HG02759 (cell line): ENCODE measurements around the gene EIF3F.
A peak's percentile ranks its signal among the peaks of the same experiment; 100 is the strongest.

Experiments used
- ATAC-seq: cut with Tn5 transposase; IDR thresholded peaks from one replicate; pipeline ENCODE4 v1.9.1; 2021; ENCODE audit warnings: mild to moderate bottlenecking, moderate library complexity; ENCODE audit not compliant: unreplicated experiment

EIF3F gene, protein sequence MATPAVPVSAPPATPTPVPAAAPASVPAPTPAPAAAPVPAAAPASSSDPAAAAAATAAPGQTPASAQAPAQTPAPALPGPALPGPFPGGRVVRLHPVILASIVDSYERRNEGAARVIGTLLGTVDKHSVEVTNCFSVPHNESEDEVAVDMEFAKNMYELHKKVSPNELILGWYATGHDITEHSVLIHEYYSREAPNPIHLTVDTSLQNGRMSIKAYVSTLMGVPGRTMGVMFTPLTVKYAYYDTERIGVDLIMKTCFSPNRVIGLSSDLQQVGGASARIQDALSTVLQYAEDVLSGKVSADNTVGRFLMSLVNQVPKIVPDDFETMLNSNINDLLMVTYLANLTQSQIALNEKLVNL

DNA sequence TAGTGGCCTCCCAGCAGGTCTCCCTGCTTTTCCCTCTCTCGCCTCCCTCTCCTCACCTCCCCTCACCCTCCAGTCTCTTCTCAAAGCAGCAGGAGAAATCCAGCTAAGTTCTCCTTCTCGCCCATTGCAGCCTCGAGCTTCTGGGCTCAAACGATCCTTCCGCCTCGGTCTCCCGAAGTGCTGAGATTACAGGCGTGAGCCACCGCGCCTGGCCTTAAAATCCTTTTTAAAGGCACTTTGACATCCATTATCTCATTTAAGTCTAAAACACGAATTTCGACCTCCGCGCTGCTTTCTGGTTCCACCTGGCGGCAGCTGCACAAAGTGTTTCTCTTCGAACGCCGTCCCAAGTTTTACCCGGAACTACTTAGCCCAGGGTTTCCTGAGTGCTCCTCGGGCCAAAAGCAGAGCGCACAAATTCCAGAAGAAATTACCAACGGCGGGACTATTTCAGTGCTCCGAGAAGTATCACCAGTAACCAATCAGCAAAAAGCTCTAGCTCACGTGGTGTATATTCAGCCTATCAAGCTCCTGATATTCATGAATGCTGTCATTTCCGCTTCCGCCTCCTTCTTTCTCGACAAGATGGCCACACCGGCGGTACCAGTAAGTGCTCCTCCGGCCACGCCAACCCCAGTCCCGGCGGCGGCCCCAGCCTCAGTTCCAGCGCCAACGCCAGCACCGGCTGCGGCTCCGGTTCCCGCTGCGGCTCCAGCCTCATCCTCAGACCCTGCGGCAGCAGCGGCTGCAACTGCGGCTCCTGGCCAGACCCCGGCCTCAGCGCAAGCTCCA lies at the start of gene EIF3F:
Gene EIF3F (plus strand): TSS at position 570 of the 792 bp plus-strand sequence. CDS start 16 bp downstream, at position 586.
- ATAC-seq = peak; percentile 90

DNA sequence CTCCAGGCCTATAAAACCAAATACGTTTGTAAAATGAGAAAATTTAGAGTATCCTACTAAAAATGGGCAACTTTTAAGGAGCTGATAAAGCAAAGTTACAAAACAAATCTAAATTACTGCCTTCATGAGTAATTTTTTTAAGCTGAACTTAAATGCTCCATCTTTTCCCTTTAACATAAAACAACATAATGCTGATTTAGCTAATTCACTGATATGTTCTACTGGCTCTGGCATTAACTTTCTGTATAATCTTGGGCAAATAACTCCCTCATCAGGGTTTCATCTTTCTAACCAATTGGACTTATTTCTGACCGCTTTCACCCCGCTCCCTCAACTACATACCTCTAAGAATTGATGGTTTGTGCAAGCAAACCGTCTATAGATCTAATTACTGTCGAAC lies 46.0 kb upstream of the EIF3F start:
- no peak for ATAC-seq

DNA sequence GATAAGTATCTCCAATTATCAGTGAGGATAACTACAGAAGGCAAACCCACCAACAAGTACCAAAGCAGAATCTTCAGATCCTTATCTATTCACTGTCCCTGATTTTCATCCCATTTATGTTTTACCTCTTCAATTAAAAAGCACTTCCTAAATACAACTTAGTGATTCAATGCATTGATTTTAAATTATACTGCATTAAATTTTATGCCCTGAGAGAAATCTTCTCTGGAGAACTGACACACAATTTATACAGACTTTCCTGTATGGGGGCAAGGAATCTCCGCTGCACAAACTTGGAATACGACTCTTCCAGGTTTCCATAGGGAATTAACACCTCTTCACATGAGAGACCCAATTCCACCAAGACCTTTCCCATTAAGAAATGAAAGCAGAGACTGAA lies 45.5 kb upstream of the EIF3F start, which contains the start of gene OR10A3:
Gene OR10A3 (minus strand): TSS at position 101 of the 400 bp plus-strand sequence. CDS start 2,188 bp downstream, outside the sequence.
- no peak for ATAC-seq

DNA sequence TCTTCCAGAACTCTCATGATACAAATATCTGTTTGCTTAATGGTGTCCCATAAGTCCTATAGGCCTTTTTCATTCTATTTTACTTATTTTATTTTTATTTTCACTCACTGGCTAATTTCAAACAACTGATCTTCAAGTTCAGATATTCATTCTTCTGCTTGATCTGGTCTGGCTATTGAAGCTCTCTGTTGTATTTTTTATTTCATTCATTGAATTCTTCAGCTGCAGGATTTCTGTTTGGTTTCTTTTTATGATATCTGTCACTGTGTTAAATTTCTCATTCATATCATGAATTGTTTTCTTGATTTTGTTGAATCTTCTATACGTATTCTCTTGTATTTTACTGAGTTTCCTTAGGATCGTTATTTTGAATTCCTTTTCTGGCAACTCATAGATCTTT lies 43.0 kb upstream of the EIF3F start:
- no peak for ATAC-seq

DNA sequence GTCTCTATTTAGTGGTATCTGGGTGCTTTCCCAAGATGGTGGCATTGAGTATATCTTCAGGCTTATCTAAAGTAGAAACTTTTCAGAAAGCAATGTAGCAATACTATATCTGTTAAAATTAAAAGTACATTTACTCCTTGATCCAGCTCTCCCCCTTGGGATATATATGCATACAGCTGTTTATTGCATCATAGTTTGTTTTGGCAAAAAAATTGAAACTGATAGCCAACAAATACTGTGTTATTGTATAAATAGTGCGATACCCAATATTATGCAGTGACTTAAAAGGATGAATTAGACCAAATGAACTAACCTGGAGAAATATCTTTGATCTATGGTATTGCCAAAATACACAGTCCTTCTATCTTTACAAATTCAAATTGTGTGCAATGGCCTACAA lies 37.2 kb upstream of the EIF3F start:
- ATAC-seq = no peak

DNA sequence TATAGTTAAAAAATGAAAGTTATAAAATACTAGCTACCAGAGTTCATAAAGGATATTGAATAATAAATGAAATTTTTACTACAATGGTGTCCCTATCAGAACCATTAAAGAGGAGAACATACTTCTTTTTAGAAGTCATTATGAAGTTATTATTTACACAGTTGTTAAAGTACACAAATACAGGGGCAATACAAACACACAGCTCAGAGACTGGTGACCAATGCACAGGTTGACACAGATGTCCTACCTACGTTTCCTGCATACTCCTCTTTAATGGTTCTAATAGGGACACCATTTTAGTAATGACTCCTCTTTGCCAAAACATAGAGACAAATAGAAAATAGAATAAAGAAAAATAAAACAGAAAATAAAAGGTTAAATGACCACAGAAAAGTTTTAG lies 31.9 kb upstream of the EIF3F start:
- ATAC-seq = no peak

DNA sequence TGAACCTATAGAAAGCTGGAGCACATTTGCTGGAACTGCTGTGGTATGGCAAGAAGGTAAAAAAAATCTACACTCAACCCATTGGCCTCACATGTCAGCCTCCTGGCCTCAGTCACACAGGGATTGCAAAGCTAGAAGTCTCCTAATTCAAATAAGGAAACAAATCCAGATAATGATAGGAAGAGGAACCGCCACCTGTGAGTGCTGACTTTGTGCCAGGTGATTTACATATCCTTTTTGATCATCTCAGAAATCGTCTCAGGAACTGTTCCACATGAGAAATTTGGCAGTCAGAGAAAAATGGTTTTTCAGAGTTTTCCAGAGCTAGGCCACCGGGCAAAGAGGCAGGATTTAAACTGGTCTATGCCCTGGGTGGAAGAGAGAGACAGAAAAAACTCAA lies 22.9 kb upstream of the EIF3F start:
- ATAC-seq = no peak

DNA sequence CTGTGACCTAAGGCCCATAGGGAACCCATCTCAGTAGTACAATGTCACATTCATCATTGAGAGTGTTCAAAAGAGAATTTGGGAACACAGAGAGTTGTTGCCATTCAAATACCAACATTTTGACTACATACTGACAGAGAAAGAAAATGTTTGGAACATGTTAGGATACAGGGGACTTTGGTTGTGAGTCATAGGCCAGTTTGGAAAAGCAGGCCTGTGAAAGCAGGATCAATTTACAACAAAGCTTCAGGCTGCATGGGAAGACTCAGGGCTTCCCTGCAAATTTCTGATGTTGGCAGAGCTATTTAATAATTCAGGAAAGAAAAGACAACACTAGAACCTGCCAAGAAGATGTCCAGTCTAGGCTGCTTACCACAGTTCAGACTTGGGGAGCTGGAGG lies 22.3 kb upstream of the EIF3F start:
- ATAC-seq = no peak

DNA sequence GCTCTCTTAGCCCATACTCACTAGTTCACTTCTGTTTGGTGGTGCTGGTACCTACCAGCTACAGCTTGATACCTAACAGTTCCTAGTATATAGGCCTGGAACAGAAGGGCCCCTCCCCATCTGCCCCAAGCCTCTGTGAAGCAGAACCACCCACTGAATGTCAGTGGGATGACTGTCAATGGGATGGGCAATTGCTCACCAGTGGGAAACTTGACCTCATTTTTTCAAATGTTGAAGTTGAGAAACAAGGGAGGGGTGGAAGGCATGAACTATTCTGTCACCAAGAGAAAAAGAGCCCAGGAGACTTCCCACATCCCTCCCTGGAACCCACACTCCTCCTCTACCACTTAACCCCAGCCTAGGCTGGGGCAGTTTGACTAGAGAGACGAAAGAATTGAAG lies 21.8 kb upstream of the EIF3F start, which contains the start of gene NLRP10:
Gene NLRP10 (minus strand): TSS at position 62 of the 400 bp plus-strand sequence. CDS start 1,952 bp downstream, outside the sequence.
- ATAC-seq = no peak

DNA sequence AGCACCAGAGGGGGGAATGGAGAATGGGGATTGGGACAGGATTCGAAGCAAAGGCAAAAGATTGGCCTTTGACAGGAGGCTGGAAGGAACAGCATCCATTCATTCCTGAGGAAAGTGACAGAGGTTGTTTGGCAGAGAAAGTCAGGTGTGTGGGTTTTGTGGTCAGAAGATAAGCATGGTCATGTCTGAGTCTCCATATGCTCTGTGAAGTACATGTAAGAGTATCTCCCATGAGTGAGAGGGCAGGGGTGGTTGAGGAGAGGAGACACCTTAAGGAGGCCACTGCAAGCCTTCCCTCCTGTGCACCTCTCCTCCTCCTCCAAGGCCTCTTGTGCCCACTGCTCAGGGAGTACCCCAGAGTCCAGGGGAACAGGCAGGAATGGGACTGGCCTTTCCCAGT lies 20.0 kb upstream of the EIF3F start:
- no peak for ATAC-seq

DNA sequence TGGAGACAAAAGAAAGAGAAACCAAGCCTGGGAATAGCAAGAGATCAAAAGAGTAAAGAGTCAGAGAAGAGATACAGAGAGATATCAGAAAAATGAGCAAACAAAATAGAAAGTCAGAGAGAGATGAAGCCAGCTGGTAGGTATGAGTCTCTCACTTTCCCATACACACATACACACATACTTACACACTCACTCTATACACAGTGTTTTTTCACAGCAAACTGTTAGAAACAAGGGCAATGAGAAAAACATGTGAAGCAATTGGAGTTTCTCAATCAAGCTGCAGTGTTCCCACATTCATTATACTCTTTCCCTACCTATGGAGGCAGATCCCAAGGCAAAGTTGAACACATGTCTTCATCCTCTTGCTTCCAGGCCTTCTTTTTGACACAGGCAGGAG lies 19.3 kb upstream of the EIF3F start:
- no peak for ATAC-seq

DNA sequence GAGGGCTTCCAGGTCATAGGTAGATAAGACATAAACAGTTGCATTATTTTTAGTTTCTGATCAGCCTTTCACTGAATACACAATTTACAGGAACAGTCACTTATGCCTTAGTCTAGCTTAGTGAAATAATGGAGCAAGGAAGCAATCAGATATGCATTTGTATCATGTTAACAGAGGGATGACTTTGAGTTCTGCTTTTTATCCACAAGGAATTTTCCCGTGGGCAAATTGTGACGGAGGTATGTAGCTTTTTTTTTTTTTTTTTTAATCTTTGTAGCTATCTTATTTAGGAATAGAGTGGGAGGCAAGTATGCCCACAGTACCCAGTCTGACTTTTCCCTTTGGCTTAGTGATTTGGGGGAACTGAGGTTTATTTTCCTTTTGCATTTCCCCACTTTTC lies 18.5 kb upstream of the EIF3F start:
- no peak for ATAC-seq

DNA sequence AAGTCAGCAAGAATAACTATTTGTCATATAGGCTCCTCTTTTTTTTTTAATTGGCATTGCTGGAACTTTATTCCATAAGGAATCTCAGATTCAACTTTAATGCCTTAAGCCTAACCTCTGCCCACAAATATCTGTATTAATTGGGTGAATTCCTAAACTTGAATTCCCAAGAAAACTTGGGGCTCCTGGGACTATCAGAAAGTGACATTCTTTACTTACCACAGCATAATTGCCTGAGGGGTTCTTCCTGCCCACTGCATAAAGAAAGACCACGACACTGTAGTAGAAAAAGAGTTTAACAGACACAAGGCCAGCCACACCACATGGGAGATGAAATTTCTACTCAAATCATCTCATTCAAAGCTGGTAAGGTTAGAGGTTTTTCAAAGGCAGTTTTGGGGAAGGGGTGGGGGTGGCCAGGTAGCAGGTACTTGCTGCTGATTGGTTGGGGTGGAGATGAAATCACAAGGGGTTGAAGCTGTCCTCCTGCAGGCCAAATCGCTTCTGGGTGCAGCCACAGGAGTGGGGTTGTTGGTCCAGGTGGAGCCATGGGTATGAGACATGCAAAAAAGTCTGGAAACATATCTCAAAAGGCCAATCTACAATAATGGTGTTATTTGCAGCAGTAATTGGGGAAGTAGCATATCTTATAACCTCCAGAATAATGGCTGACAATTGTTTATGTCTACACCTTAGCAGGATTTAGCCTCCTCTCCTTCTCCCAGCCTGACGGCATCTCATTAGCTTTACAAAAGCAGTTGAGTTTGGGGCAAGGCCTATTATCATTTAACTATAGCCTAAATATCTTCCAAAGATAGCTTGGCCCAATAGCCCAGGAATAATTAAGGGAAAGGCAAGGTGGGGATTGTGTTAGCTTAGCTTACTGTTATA lies 17.1 kb upstream of the EIF3F start:
- ATAC-seq = no peak

DNA sequence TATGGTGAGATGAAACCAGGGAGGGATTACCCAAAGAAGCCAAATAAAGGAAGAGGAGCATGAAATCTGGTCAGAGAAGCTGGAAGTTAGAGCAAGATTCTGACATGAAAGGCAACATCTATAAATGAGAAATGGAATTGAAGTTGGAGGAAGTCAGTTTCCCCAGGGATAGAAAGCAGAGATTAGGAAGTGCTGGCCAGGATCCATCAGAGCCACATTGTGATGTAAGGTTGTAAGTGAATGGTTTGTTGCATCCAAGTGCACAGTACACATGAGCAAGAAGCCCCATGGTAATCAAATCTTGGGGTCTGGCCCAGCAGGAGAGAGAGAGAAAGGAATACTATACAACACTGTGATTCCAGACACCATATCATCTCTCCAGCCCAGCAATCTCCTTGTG lies 15.3 kb upstream of the EIF3F start:
- no peak for ATAC-seq

DNA sequence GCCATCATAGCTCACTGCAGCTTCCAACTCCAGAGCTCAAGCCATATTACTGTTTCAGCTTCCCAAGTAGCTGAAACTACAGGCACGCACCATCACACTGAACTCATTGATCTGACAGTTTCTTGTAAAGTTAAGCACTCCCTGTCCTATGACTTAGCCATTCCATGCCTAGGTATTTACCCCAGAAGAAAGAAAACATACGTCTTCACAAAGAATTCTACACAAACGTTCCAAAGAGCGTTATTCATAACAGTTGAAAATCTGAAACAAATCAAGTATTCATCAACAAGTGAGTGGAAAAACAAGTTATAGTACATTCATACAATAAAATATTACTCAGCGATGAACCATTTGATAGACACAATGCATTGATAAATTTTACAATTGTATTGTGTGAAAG lies 14.1 kb upstream of the EIF3F start:
- ATAC-seq = no peak

DNA sequence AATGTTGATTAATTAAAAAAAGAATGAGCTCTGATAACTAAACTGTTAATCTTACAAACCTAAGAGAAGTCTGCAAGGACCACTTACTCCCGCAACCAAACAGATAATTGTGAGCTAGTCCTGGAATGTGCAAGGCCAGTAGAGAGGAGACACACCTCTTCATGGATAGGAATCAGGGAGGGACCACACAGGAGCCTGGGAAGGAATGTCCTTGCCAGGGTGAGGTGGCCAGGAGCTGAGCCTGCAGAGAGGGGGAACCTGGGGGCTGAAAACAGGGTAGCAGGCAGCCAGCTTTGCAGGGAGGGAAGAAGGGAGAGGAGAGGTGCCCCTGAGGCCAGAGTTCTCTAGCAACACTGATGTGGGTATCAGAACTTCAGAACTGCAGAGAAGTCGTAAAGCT lies 12.5 kb upstream of the EIF3F start:
- ATAC-seq = no peak

DNA sequence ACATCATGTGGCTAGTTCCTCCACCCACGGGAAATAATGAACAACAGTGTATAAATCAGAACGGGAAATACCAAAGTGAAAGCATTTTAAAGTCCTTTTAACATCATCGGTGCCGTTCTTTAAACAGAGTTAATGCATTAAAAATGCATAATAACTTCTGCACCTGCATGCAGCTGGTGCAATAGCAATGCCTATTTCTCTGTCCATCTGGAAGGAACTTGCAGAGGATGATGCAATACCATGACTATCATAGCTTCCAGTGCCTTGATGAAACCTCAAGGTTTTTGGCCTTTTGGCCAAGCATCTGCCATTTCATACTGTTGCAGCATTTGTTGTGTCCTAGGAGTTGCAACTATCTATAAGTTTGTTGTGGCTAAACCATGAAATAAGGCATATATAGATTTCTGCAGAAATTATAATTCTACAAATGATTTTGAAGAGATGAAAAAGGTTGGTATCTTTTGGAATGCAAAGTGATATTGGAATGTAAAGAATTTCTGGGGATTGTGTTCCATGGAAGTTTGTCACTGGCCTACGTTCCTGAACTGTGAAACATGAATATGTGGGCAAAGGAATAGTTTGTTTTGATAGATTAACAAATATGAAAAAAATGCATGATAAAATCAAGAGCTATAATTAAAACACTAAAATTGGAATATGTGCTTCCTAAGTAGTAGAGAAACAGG lies 9.8 kb upstream of the EIF3F start:
- no peak for ATAC-seq

DNA sequence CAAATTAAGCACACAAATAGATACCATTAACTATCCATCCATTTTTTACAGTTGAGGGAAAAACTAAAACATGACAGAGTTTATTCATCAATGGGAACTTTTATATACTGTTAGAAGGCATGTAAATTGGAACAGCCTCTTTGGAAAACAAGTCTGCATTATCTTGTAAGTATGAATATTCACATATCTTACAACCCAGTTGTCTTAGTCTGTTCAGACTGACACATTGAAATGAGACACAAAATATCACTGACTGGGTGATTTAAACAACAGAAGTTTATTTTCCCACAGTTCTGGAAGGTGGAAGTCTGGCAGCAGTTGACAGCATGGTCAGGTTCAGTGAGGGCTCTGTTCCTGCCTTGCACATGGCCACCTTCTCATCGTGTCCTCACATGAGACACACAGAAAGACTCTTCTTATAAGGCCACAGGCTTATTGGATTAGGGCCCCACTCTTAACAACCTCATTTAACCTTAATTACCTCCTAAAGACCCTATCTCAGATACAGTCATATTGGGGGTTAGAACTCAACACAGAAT lies 5.4 kb upstream of the EIF3F start:
- no peak for ATAC-seq

DNA sequence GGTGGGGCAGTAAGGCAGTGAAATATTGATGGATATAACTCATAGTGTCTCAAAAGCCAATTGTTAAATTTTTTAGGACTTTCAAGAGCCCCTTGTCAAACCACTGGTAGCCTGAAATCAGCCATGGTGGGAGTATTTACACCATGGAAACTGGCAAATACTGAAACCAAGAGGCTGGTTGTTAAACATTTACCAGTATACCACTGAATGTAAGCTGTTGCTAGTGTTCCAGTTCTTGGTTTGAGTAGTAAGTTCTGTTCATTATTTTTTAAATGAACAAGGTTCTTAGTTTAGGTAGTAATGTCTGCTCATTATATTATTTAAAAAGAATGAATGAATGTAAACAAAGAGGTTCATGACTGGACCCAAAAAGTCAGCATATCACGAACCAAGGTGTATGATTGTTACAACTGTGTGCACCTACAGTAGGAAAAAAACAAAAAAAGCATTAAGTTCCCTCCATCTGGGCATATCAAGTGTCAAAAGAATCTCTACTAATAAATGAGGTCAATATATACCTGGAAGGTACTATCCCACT lies 4.5 kb upstream of the EIF3F start:
- ATAC-seq = peak; percentile 46
